ENCODE measurements around the gene MEGF6. TPM values are rescaled to one million over a fixed set of nuclear protein-coding genes. Genes with fewer than 3 reads are reported as not detected.

MEGF6 gene
- total and polyA plus RNA-seq, 2 donors (not counting 1 experiment from before 2014, with no cell fraction given) = 43.2 to 77.3 TPM

GRCh38 chr1:3566003-3566885 is 45.1 kb downstream of the MEGF6 start:
- intact Hi-C loops (cut with micrococcal nuclease) = loop anchor here (2.0 kb wide), 1 partner anchor 159 kb away; no protein-coding TSS in a partner anchor
- Histone ChIP-seq H3K36me3 (replicated peaks in 1 of 2; ENCODE audit: control extremely low read depth in 1 of 2, control insufficient read depth in 1 of 2, extremely low read depth in 1 of 2, insufficient read depth in 2 of 2, low read length in 1 of 2) (no peaks in the 10 kb centered on the region), H3K4me3 (ENCODE audit: control extremely low read depth in 1 of 5, extremely low read depth in 1 of 5, insufficient read depth in 1 of 5, low read depth in 2 of 5, low read length in 4 of 5) (no peak overlapping the region), H3K79me2 (ENCODE audit: control insufficient read depth, insufficient read depth, low read length) (no peaks in the 10 kb centered on the region), H3K4me2 (replicated peaks; ENCODE audit: low read depth, low read length, poor library complexity, severe bottlenecking) (no peak overlapping the region), H3K27ac (ENCODE audit: low read length in 2 of 2) (no peak overlapping the region), H4K20me1 (ENCODE audit: control insufficient read depth, insufficient read depth, low read length, poor library complexity, severe bottlenecking) (no peaks in the 10 kb centered on the region), H2AFZ (ENCODE audit: insufficient read depth, low read depth, low read length, poor library complexity, severe bottlenecking) (no peak overlapping the region), H3K9me3 (ENCODE audit: control extremely low read depth in 1 of 3, control insufficient read depth in 2 of 3, insufficient read depth in 1 of 3, low read length in 2 of 3) (no peaks in the 10 kb centered on the region), H3K4me1 (ENCODE audit: control insufficient read depth in 2 of 2, insufficient read depth in 2 of 2, low read length in 2 of 2) (no peaks in the 10 kb centered on the region), H3K27me3 (replicated peaks in 1 of 4; ENCODE audit: control extremely low read depth in 1 of 4, control insufficient read depth in 3 of 4, insufficient read depth in 4 of 4, low read length in 3 of 4) (no peaks in the 10 kb centered on the region), H3K9ac (ENCODE audit: low read length) (no peak overlapping the region)
- 91% methylated on average over 27 of the region's 27 CpGs for WGBS (ENCODE audit: insufficient coverage)
- no peak overlapping the region for H3K27ac Mint-ChIP-seq
- no peak for ATAC-seq (ENCODE audit: low read depth)
- H3K9me3 Mint-ChIP-seq (ENCODE audit: insufficient read depth) = no peaks in the 10 kb centered on the region
- DNase-seq = no peak
- ChIA-PET POLR2A (no interaction called here), CTCF (interaction anchor here (0.6 to 4.9 kb wide), 4 partner anchors 54 to 158 kb away, joined by 4 to 48 read pairs (median 6); no protein-coding TSS in a partner anchor)
- TF ChIP-seq EZH2 (IDR thresholded peaks at IDR 0.05; ENCODE audit: borderline replicate concordance, insufficient read depth, low read depth, low read length, poor library complexity, severe bottlenecking) (no peak), CTCF (IDR thresholded peaks at IDR 0.05) (no peak)
- peaks cover 3% of the 10 kb centered on the region for H3K27me3 Mint-ChIP-seq
- no peaks in the 10 kb centered on the region for H3K4me1 Mint-ChIP-seq
- no peak overlapping the region for H3K4me3 Mint-ChIP-seq
